Stomach smooth muscle (tissue), 2 donors: Measurements from ENCODE around the gene AKAP17A.

Experiments
- H3K27ac ChIP-seq: one replicate; pipeline ENCODE4 v1.7.0; 2013; ENCODE audit warnings: mild to moderate bottlenecking, low read length, inconsistent platforms
- H3K27me3 ChIP-seq, 2 donors: one replicate each; pipeline ENCODE4 v1.7.0; 2013; ENCODE audit warnings: low read length in 2 of 2; ENCODE audit not compliant: insufficient read depth in 2 of 2, control insufficient read depth in 1 of 2
- H3K36me3 ChIP-seq, 2 donors: one replicate each; pipeline ENCODE4 v1.7.0; 2013; ENCODE audit warnings: low read length in 2 of 2; ENCODE audit not compliant: control insufficient read depth in 2 of 2, insufficient read depth in 2 of 2
- H3K4me1 ChIP-seq: one replicate; pipeline ENCODE4 v1.7.0; 2013; ENCODE audit warnings: low read length; ENCODE audit not compliant: control insufficient read depth, insufficient read depth
- H3K4me3 ChIP-seq, 2 donors: one replicate each; pipeline ENCODE4 v1.7.0; 2013; ENCODE audit warnings: low read length in 2 of 2
- H3K9ac ChIP-seq, 2 donors: one replicate each; pipeline ENCODE4 v1.7.0; 2013; ENCODE audit warnings: low read length in 2 of 2, mild to moderate bottlenecking in 1 of 2
- H3K9me3 ChIP-seq, 2 donors: one replicate each; pipeline ENCODE4 v1.7.0; 2013; ENCODE audit warnings: low read length in 2 of 2; ENCODE audit not compliant: control insufficient read depth in 2 of 2
- donor health status: healthy.
- donor health status: Pancreatic carcinoma.

AKAP17A gene

DNA sequence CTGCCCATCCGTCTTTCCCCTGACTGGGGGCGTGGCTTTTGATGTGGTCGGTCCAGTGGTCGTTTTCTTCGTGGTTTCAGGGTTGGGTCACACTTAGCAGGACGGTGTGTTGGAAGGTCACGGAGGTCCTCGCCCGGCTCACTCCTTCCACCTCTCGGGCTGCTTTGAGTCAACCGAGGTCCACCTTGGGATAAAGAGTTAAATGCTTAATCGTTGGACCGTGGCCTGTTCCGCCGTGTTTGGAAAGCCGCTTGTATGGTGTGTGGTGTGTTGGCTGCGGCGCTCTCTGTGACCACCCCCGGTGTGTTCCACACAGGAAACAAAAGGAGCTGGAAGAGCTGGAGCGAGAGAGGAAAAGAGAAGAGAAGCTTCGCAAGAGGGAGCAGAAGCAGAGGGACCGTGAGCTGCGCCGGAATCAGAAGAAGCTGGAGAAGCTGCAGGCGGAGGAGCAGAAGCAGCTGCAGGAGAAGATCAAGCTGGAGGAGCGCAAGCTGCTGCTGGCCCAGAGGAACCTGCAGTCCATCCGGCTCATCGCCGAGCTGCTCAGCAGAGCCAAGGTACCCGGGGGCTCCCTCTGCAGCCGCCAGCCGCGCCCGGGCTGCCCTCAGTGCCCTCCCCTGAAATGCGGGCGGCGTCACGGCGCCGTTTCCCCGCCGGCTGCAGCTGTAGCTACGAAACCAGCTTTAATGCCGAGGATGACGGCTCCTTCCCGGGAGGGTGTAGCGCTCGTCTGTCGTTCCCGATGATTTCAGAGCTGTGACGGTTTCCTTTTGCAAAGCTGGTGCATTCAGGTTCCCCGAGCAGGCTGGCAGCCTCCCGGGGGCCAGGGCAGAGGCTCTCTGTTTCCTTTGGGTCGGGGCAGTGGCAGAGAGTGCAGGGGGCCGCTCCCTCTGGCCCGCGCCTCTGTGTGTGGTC is 7.7 kb downstream of the AKAP17A start:
- Histone ChIP-seq H3K36me3 (peaks cover 71 to 78% of the 10 kb centered on the region in 2 donors), H3K9me3 (no peaks in the 10 kb centered on the region), H3K9ac (no peak overlapping the region), H3K27ac (no peak overlapping the region), H3K27me3 (no peaks in the 10 kb centered on the region), H3K4me3 (no peak overlapping the region), H3K4me1 (peaks cover 6% of the 10 kb centered on the region)

- H3K4me3 ChIP-seq = no peak overlapping the region
- peaks cover 73 to 74% of the 10 kb centered on the region in 2 donors for H3K36me3 ChIP-seq
- H3K9me3 ChIP-seq = no peaks in the 10 kb centered on the region
- peaks cover 5% of the 10 kb centered on the region for H3K4me1 ChIP-seq
- H3K9ac ChIP-seq = no peak overlapping the region
- H3K27ac ChIP-seq = no peak overlapping the region
- no peaks in the 10 kb centered on the region for H3K27me3 ChIP-seq
Observed at GRCh38 chrX:1599791-1600405, 8.5 kb downstream of the AKAP17A start.

DNA sequence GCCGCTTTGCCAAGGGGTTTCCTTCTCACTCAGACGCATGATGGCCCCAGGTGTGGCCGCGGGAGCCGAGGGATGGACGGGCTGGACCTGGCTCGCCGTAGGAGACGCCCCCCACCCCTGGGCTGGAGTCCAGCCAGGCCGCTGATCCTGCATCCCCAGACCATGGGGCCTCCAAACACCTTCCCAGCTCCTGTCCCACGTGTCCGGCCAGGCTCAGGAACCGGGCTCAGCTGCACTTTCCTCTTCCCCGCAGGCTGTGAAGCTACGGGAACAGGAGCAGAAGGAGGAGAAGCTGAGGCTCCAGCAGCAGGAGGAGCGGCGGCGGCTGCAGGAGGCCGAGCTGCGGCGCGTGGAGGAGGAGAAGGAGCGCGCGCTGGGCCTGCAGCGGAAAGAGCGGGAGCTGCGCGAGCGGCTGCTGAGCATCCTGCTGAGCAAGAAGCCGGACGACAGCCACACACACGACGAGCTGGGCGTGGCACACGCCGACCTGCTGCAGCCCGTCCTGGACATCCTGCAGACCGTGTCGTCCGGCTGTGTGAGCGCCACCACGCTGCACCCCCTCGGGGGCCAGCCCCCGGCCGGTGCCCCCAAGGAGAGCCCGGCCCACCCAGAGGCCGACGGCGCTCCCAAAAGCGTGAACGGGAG is 9.1 kb downstream of the AKAP17A start:
- no peak overlapping the region for H3K4me3 ChIP-seq

GRCh38 chrX:1601051-1601767 is 9.8 kb downstream of the AKAP17A start:
- no peaks in the 10 kb centered on the region for H3K9me3 ChIP-seq
- H3K4me1 ChIP-seq = no peaks in the 10 kb centered on the region
- H3K9ac ChIP-seq = no peak overlapping the region
- no peak overlapping the region for H3K4me3 ChIP-seq
- peaks cover 61% of the 10 kb centered on the region in 2 donors for H3K36me3 ChIP-seq
- H3K27ac ChIP-seq = no peak overlapping the region
- no peaks in the 10 kb centered on the region for H3K27me3 ChIP-seq

More for the DNA sequence above, 9.1 kb downstream of the AKAP17A start:
- no peak overlapping the region for H3K9ac ChIP-seq
- H3K27me3 ChIP-seq = no peaks in the 10 kb centered on the region
- peaks cover 3% of the 10 kb centered on the region for H3K4me1 ChIP-seq
- H3K36me3 ChIP-seq = peaks cover 67 to 68% of the 10 kb centered on the region in 2 donors
- H3K9me3 ChIP-seq = no peaks in the 10 kb centered on the region
- H3K27ac ChIP-seq = no peak overlapping the region

DNA sequence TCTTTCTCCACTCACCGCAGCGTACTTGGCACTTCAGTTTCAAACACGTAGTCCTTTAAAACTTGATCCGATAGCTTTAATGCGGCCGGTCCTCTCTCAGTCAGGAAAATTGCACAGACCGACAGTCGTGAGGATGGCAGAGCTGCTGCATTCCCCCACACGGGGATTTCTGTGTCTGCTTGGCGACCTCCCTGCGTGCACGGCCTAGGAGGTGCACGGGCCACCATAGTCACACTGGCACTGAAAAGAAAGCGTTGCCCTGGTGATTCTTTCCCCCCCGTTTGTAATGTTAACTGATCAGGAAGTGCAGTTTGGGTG is 10.3 kb downstream of the AKAP17A start:
- no peaks in the 10 kb centered on the region for H3K9me3 ChIP-seq
- H3K4me1 ChIP-seq = no peaks in the 10 kb centered on the region
- H3K36me3 ChIP-seq = peaks cover 55 to 59% of the 10 kb centered on the region in 2 donors
- no peak overlapping the region for H3K4me3 ChIP-seq
- no peak overlapping the region for H3K9ac ChIP-seq
- H3K27me3 ChIP-seq = no peaks in the 10 kb centered on the region
- H3K27ac ChIP-seq = no peak overlapping the region

GRCh38 chrX:1602299-1602698 is 10.9 kb downstream of the AKAP17A start:
- Histone ChIP-seq H3K27ac (no peak overlapping the region), H3K27me3 (no peaks in the 10 kb centered on the region), H3K9ac (no peak overlapping the region), H3K4me3 (no peak overlapping the region), H3K9me3 (no peaks in the 10 kb centered on the region), H3K4me1 (no peaks in the 10 kb centered on the region), H3K36me3 (peaks cover 50 to 53% of the 10 kb centered on the region in 2 donors)

DNA sequence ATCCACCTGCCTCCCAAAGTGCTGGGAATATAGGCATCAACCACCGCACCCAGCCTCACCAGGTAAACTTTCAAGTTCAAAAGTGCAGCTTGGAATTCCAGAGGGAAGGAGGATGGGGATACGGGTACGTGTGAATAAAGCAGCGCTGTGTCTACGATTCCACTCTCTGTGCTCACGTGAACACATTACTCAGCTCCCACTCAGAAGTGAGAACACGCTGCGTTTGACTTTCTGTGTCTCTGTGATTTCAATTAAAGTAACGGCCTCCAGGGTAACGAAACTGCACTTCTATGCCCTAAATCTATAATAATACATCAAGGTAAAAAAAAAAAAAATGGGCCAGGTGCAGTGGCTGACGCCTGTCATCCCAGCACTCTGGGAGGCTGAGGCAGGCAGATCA is 15.1 kb downstream of the AKAP17A start:
- no peaks in the 10 kb centered on the region for H3K9me3 ChIP-seq
- H3K4me1 ChIP-seq = no peaks in the 10 kb centered on the region
- no peak overlapping the region for H3K4me3 ChIP-seq
- H3K27me3 ChIP-seq = no peaks in the 10 kb centered on the region
- peaks cover 18 to 19% of the 10 kb centered on the region in 2 donors for H3K36me3 ChIP-seq
- H3K9ac ChIP-seq = no peak overlapping the region
- H3K27ac ChIP-seq = no peak overlapping the region

- Histone ChIP-seq H3K27ac (no peak overlapping the region), H3K4me3 (no peak overlapping the region)
Observed at GRCh38 chrX:1609311-1609710, 17.9 kb downstream of the AKAP17A start.

GRCh38 chrX:1609762-1610161 is 18.4 kb downstream of the AKAP17A start:
- H3K4me3 ChIP-seq = no peak overlapping the region
- H3K9me3 ChIP-seq = no peaks in the 10 kb centered on the region
- H3K9ac ChIP-seq = no peak overlapping the region
- H3K27me3 ChIP-seq = no peaks in the 10 kb centered on the region
- H3K4me1 ChIP-seq = no peaks in the 10 kb centered on the region
- no peak overlapping the region for H3K27ac ChIP-seq
- H3K36me3 ChIP-seq = no peaks in the 10 kb centered on the region

More at GRCh38 chrX:1609311-1609710, 17.9 kb downstream of the AKAP17A start:
- no peaks in the 10 kb centered on the region for H3K4me1 ChIP-seq
- peaks cover 0 to 1% of the 10 kb centered on the region in 2 donors for H3K36me3 ChIP-seq
- no peaks in the 10 kb centered on the region for H3K9me3 ChIP-seq
- H3K9ac ChIP-seq = no peak overlapping the region
- H3K27me3 ChIP-seq = no peaks in the 10 kb centered on the region

GRCh38 chrX:1610166-1610565 is 18.8 kb downstream of the AKAP17A start:
- H3K9me3 ChIP-seq = no peaks in the 10 kb centered on the region
- no peaks in the 10 kb centered on the region for H3K36me3 ChIP-seq
- no peak overlapping the region for H3K27ac ChIP-seq
- no peaks in the 10 kb centered on the region for H3K4me1 ChIP-seq
- H3K9ac ChIP-seq = no peak overlapping the region
- no peaks in the 10 kb centered on the region for H3K27me3 ChIP-seq
- H3K4me3 ChIP-seq = no peak overlapping the region
